ENCODE results near the gene GATAD2A.

GATAD2A gene

GRCh38 chr19:19406878-19407632, 1.6 kb downstream of the GATAD2A start:
- DNase-seq (ENCODE audit: low read depth) = no peak
- peak; percentile 40 for TF ChIP-seq CTCF (IDR thresholded peaks at IDR 0.05; ENCODE audit: low read depth, low read length, missing control alignments)
- peak overlapping the region; percentile 71 for H3K4me3 ChIP-seq (ENCODE audit: low read depth, low read length)

- H3K4me3 ChIP-seq (ENCODE audit: low read depth, low read length) = peak overlapping the region; percentile 71; the same call in 1 of the 2 replicates
- DNase-seq (ENCODE audit: low read depth) = no peak
- TF ChIP-seq CTCF (IDR thresholded peaks at IDR 0.05; ENCODE audit: low read depth, low read length, missing control alignments) = no peak
Observed at GRCh38 chr19:19407633-19407930, 2.1 kb downstream of the GATAD2A start.

- TF ChIP-seq CTCF (IDR thresholded peaks at IDR 0.05; ENCODE audit: low read depth, low read length, missing control alignments) = no peak
- no peak for DNase-seq (ENCODE audit: low read depth)
- H3K4me3 ChIP-seq (ENCODE audit: low read depth, low read length) = no peak overlapping the region
Observed at GRCh38 chr19:19409205-19409604, 3.7 kb downstream of the GATAD2A start.

- TF ChIP-seq CTCF (IDR thresholded peaks at IDR 0.05; ENCODE audit: low read depth, low read length, missing control alignments) = no peak
- no peak for DNase-seq (ENCODE audit: low read depth)
- no peak overlapping the region for H3K4me3 ChIP-seq (ENCODE audit: low read depth, low read length)
Observed at GRCh38 chr19:19409631-19410030, 4.2 kb downstream of the GATAD2A start.

GRCh38 chr19:19410553-19411550, 5.4 kb downstream of the GATAD2A start:
- no peak overlapping the region for H3K4me3 ChIP-seq (ENCODE audit: low read depth, low read length)
- TF ChIP-seq CTCF (IDR thresholded peaks at IDR 0.05; ENCODE audit: low read depth, low read length, missing control alignments) = peak; percentile 39
- DNase-seq (ENCODE audit: low read depth) = no peak

- DNase-seq (ENCODE audit: low read depth) = no peak
- TF ChIP-seq CTCF (IDR thresholded peaks at IDR 0.05; ENCODE audit: low read depth, low read length, missing control alignments) = no peak
- H3K4me3 ChIP-seq (ENCODE audit: low read depth, low read length) = no peak overlapping the region
Observed at GRCh38 chr19:19416280-19416679, 10.8 kb downstream of the GATAD2A start.
